Measurements from ENCODE around the gene MORF4L2.
"Not testable (repeated sequence)": the region's sequence is repeated elsewhere in the genome, so short reads cannot be mapped to it uniquely, and the experiment has no call there.

Gene MORF4L2

DNA sequence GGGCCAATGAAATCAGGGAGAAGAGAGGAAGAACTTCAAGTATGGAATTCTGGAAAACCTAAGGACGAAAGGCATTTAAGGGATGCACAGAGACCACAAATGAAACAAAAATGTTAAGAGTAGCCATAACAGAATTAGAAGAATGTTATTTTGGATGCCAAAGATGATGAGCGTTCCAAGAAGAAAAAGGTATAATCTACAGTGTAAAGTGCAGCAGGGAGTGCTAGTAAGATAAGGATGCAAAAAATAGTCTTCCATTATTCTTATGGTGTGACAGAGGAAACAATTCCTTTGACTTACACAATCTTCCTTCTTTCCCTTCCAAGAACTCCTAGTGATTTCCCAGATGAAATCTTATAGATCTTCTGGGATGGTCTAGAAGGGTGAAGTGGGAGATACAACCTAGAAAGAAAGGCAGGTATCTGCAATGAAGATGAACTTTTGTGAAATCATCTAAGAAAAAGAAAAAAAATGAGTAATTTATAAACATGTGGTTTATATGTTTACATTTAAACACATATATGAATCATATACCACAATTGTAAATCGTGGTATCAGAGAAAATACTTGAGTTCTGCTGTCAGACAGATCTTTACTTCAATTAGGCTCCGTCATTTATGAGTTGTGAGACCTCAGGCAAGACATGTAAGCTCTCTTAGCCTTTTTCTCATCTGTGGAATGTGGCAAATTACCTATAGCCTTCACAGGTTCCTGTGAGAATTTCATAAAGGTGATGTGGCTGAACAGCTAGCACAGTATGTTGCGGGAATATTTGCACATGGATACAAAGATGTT, 8.1 kb downstream of the MORF4L2 start:
- DNase-seq (ENCODE audit: low spot score), result no peak

DNA sequence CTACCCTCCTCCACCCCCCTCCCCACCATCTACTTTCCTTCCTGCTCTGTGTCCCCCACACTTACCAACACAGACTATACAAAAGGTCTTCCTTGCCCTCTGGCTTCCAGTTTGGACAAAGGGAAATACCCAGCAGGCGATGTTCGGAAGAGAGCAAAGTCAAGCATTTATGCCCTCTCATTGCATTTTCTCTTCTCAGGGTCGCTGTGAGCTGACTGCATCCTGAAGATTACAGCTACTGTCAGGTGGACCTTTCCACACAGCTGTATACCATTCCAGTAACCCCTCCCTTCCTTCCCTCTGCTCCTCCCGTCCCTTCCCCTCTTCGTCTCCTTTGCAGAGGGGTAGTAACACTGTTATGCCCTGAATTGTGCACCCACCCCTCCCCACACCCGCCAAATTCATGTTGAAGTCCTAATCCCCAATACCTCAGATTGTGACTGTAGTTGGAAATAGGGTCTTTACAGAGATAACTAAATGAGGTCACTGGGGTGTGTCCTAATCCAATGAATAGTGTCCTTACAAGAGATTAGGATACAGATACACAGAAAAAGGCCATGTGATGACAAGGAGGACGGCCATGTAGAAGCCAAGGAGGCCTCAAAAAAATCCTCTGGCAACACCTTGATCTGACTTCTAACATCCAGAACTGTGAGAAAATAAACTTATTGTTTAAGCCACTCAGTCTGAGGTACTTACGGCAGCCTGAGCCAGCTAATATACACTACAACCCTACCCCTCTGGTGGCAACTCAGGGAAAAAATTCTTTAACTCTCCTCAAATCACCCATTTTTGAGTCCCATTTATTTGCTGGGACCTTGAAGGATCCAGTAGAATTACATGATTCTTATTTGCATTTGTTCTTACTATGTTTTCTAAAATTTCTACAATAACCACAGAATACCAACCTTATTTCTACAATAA, 11.7 kb downstream of the MORF4L2 start:
- no peak for DNase-seq (ENCODE audit: low spot score)

DNA sequence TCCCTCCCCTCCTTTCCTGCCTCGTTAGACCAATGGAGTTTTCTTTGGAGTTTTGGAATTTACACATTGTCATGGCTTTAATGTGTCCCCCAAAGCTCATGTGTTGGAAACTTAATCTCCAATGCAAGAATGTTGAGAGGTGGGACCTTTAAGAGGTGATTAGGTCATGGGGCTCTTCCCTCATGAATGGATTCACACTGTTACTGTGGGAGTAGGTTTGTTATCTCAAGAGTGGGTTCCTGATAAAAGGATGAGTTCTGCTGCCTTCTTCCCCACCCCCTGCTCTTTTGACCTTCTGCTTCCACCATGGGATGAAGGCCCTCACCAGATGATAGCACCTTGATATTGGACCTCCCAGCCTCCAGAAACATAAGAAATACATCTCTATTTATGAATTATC, 16.8 kb downstream of the MORF4L2 start:
- no peak for DNase-seq (ENCODE audit: low spot score)

DNA sequence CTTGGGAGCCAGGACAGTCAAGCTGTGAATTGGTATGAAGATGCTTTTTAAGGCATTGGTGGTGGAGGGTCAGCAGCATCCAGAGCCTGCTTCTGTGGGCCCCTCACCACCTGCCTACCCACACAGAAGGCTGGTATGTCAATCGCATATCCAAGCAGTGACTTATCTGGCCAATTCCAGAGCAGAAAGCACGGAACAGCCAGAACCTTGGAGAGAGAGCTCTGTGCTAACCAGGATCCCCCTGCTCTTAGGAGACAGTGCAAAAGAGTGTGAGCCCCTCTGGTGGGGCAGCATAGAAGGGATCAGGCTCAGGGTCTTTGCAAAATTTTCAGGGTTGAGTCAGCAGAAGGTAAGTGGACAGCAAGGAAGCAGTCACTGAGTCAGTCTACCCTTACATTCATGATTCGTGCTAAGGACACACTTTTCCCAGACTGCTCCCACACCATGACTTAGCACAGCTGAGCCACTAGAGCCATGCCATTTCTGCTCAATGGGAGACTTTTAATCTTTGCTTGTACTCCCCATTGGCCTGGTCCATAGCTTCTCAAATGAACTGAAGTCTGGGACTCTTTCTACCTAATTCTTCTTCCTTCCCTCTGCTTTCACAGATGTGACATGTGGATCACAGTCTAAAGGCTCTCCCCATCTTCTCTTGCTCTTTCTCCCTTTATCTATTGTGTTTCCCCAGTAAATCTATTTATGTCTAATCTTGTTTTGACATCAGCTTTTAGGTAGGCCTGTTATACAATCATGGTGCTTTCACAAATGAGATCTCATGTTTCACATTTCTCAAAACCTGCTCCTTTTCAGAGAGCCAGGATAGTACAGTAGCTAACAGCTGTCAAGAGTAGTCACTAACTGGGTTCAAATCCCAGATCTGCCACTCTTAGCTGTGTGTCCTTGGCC, 20.0 kb downstream of the MORF4L2 start:
- DNase-seq (ENCODE audit: low spot score), result no peak

DNA sequence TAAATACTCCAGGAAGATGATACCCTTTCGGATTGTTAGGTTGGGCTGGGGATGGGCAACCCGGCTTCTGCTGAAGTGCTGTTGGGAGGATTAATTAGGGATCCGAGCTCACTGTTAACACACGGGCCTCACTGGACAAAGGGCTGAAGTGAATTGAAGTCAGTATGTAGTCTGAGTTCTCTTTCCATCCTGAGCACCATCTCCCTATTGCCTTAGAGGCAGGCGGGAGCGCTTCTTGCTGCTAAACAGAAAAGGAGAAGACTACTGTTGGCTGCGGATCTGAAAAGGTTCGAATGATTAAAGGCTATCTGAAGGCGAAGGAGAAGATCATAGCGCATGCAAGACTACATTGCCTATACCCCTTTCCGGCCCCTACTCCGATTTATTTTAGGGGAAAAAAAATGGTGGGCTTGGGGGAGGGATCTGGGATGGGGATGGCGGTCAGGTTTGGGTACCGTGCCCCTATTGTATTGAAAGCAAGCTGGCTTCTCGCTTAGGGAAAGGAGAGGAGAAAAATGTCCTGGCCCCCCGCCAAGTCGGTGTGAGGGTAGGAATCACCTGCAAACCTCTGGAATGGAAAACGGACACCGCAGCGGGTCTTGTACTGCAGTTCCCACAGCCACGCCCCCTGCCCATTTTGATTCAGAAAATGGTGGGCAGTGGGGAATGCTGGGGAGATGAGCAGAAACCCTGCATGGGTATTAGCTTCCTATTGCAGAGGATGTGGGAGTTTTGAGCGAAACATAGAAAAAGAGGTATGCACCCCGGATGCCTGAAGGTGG, 22.3 kb downstream of the MORF4L2 start:
- DNase-seq (ENCODE audit: low spot score), result no peak

DNA sequence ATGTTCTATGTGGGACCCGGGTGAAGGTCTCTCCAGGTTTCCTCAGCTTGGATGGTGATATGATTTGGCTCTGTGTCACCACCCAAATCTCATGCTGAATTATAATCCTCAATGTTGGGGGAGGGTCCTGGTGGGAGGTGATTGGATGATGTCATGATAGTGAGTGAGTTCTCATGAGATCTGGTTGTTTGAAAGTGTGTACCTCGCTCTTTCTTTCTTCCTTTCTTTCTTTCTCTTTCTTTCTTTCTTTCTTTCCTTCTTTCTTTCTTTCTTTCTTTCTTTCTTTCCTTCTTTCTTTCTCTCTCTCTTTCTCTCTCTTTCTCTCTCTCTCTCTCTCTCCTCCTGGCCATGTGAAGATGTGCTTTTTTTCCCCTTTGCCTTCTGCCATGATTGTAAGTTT, 27.0 kb downstream of the MORF4L2 start:
- DNase-seq (ENCODE audit: low spot score), result not testable (repeated sequence)

DNA sequence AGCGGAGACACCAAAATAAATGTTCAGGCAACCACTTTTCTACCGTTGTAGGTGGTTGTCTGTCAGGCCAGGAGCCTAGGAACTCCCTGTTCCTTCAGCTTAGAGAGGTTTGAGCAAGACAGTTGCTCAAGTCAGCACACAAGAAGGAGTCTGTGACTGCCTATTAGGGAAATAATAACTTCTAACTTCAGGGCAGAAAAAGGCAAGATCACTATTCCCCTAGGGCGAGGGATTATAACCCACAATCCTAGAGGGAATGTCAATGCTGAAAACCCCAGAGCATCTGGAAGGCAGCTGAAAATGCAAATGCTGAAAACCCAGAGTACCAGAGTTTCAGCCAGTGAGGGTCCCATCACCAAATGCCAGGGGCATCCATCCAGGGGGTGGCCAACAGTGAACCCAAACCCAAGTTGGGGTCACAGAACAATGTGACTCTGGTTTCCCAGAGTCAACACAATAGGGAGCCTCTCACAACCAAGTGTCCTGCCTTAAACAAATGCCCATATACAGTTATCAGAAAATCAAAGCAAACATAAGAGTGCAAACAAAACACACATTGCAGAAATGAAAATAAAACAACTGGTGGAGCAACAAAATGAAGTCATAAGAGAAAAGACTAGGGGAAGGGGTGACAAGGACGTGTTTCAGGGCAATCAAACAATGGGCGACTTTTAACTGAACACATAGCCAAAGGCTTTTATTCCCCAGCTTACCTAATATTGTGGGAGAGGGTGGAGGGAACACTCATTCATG, 27.6 kb downstream of the MORF4L2 start:
- DNase-seq (ENCODE audit: low spot score), result no peak

DNA sequence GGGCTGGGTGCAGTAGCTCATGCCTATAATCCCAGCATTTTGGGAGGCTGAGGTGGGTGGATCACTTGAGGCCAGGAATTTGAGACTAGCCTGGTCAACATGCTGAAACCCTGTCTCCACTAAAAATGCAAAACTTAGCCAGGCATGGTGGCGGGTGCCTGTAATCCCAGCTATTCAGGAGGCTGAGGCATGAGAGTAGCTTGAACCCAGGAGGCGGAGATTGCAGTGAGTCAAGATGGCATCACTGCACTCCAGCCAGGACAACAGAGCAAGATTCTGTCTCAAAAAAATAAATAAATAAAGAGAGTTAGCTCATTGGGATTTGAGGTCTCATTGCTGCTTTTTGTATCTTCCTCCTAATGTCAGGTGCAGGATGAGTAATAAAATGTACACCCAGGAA, 29.4 kb downstream of the MORF4L2 start:
- not testable (repeated sequence) for DNase-seq (ENCODE audit: low spot score)

DNA sequence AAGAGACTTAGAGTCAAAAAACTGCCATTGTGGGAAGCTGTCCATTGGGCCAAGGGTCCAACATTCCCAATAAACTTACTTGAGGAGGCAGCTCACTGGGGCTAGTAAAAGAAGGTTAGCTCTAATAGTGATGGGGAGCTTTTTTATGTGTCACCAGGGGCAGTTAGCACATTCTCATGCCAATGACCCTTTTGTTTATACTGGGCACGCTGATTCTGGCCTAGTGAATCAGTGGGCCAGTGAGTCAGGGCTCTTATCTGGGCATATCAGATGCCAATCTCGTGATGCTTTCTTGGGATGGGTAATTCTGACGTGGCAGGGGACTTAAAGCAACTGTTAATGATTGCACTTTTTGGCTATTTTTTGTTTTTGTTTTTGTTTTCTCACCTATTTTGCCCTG, 29.9 kb downstream of the MORF4L2 start:
- no peak for DNase-seq (ENCODE audit: low spot score)

DNA sequence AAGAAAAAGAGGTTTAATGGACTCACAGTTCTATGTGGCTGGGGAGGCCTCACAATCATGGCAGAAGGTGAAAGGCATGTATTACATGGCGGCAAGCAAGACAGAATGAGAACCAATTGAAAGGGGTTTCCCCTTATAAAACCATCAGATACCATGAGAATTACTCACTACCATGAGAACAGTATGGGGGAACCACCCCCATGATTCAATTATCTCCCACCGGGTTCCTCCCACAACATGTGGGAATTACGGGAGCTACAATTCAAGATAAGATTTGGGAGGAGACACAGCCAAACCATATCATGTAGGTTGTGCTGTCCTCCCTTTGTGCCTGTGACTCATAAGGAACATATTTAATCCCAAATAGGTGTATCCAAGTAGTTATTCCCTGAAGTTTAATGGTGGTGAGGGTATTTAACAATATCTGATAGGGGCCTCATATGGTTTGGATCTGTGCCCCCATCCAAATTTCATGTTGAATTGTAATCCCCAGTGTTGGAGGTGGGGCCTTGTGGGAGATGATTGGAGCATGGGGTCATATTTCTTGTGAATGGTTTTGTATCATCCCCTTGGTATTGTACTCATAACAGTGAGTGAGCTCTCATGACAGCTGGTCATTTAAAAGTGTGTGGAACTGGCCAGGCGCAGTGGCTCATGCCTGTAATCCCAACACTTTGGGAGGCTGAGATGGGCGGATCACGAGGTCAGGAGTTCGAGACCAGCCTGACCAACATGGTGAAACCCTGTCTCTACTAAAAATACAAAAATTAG, 31.1 kb downstream of the MORF4L2 start:
- not testable (repeated sequence) for DNase-seq (ENCODE audit: low spot score)

DNA sequence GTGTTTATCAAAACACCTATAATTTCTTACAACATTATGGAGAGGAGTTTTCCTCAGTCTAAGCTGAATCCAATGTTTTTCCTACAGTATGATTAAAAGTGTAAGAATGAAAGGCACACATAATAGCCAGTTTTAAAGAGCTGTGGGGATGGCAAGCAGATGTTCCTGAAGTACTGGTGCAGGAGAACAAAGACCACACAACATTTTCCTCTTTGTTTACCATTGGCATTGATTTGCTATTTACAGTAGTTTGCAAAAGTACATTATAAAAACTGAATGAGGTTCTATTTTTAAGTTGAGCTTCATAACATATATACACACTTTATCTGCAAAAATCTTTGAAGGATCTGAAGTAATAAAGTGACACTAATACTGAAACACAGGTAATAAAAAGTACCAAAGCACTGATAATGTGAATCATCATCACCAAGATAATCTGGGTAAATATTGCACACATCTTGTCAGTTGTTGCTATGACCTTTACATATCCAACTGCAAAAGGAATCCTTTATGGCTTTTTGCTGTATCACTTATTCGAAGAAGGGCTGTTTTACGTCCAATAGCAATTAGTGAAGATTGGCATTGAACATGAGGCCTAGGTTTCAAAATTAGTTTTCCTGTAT, 35.2 kb downstream of the MORF4L2 start:
- no peak for DNase-seq (ENCODE audit: low spot score)

DNA sequence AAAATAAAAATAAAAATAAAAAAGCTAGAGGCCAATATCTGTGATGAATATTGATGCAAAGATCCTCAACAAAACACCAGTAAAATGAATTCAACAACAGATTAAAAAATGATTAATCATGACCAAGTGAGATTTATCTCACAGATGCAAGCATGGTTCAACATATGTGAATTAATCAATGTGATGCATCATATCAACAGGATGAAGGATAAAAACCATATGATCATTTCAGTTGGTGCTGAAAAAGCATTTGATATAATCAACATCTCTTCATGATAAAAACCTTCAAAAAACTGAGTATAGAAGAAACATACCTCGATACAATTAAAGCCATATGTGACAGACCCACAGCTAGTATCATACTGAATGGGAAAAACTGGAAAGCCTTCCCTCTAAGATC, 38.9 kb downstream of the MORF4L2 start:
- no peak for DNase-seq (ENCODE audit: low spot score)

DNA sequence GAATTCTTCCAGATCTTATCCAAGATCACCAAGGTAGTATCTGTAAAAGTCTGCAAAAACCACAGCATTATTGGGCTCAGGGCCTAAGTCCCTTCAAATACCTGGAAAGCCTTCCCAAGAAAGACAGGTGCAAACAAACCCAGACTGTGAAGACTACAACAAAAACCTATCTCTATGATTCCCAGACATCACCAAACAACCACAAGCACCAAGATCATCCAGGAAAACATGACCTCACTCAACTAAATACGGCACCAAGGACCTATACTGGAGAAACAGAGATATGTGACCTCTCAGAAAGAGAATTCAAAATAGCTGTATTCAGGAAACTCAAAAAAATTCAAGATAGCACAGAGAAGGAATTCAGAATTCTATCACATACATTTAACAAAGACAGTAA, 42.4 kb downstream of the MORF4L2 start:
- no peak for DNase-seq (ENCODE audit: low spot score)

DNA sequence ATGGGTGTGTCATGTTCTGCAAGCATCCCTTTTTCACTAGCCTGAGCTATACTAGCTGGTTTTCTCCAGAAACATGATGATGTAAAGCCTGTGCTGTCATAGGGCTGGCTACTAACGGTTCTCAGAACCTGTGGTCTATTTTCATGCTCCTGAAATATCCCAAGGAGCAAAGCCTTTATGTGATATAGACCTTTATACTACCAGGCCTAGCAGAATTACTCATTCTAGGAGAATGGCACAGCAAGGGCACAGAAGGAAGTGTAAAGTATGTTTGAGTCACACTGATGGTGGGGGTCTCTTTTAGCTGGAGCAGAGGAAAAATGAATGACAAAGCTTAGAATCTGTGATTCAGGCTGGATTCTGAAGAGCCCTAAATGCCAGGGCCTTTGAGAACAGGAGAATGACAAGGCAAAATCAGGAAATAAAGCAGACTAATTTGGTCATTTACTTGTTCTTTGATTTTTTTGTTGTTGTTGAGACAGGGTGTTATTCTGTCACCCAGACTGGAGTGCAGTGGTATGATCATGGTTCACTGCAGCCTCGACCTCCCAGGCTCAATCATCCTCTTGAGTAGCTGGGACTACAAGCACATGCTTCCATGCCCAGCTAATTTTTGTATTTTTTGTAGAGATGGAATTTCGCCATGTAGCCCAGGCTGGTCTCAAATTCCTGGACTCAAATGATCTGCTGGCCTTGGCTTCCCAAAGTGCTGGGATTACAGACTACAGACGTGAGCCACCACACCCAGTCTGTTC, 45.9 kb downstream of the MORF4L2 start:
- no peak for DNase-seq (ENCODE audit: low spot score)

DNA sequence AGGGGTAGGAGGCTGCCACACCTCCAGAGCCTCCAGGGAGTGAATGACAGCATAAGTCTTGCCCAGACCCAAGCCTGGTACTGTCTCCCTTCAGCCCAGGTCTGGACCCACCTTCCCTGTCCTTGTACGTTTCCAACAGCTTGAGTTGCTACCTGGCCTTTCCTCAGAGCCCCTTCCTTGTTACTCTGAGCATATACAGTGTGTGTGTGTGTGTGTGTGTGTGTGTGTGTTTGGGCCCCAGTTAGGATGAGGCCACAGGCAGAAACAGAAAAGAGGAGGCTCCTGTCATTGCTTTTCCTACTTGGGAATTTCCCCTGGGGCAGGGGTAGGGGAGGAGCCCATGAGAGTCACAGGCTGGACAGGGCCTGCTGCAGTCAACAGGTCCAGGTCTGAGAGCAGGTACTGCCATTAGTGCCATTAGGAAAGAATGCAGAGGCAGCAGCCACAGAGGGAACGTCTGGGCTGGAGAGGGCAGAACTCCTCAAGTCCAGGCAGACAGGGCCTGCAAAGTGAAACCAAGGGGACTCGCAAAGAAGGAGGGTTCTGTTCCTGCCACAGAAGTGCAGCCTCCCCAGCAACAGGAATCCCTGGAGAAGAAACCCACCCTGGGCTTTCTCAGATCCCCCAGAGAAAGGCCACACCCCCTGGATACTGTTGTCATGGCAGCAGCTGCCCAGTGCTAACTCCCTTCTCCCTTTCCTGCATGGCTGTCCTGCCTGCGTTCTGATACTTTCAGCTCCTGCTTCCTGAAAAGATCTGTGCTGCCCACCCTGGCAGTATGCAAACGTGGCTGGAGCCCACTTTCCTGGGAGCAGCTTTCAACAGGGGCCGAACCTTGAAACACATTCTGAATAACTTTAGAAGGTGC, 47.8 kb downstream of the MORF4L2 start:
- peak; percentile 27 for DNase-seq (ENCODE audit: low spot score)

DNA sequence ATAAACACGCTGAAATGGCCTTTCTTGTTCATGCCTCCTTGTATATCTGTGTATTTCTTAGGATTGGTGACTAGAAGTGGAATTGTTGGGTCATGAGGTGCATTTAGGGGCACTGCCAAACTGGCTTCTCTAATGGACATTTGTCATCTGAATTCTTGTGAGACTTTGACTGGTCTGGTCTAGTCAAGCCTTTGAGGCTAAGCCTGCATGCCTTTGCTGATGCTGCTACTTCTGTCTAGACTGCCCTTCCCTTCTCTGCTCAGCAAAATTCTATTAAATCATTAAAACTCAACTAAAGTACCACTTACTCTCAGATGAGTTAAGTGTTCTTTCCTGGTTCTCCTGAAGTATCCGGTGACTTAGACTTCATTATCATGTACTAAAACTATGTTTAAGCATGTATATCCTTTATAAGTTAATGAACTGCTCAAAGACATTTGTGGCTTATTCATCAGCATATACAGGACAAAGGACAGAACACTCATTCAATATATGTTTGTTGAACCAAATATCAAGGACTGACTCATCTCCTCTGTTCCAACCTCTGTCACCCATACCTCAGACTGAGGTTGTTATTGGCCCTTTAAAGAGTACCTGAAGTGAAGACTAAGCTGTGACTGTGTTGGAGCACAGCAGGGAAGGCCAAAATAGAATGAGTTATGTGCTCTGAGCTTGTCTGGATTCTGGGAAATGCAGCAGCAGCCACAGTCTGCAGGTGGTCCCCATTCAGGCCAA, 48.7 kb downstream of the MORF4L2 start:
- no peak for DNase-seq (ENCODE audit: low spot score)

DNA sequence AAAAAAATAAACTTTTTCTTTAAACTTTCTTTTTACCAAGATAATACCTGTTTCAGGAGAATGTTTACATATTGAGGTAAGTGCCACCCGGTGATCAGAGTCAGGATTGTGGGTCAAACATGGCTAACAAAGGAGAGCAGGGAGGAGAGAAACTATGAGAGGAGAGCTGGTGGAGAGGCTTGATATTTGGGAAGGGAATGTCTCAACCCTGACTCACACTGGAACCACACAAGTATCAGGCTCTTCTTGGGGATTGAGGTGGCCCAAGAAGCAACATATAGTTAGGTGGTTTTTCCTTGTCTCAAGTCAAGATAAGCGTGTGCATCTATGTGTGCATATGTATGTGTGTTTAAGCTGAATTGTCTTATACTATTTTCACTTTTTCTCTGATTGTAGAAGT, 51.1 kb downstream of the MORF4L2 start:
- no peak for DNase-seq (ENCODE audit: low spot score)
